ENCODE data around the gene ARHGAP42. TPM values are rescaled to one million over a fixed set of nuclear protein-coding genes. Genes with fewer than 3 reads are reported as not detected.

Gene ARHGAP42
- total RNA-seq, 1 experiment from 2014 or later = 7.1 TPM

DNA sequence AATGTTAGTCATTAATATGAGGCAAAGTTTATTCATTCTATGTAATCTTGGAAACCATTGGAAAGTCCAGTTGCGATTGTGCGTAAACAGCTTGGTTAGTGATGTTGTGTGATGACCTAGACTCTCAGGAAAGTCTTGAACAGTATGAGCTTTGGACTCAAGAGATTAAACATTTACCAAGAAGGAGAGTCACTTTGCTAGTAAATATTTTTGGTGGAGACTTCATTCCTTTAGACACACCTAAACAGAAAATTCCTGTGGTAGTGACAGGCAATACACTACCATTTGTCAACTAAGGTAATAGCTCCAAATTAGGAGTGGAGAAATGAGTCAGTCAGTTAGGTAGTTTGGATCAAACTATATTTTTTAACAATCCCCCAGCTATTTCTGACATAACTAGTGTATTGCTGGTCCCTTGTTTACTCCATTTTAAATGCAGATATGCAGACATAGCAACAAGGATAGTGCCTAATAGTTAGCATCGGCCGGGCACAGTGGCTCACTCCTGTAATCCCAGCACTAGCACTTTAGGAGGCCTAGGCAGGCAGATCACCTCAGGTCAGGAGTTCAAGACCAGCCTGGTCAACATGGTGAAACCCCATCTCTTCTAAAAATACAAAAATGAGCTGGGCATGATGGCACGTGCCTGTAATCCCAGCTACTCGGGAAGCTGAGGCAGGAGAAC lies 89.3 kb downstream of the ARHGAP42 start:
- H3K27ac ChIP-seq (ENCODE audit: low read length) = no peak overlapping the region
- H3K4me3 ChIP-seq (ENCODE audit: low read depth in 2 of 2, low read length in 2 of 2) = no peak overlapping the region
- H3K9me3 ChIP-seq (ENCODE audit: control insufficient read depth, insufficient read depth, low read depth, low read length) = no peaks in the 10 kb centered on the region
- no peaks in the 10 kb centered on the region for H3K36me3 ChIP-seq (ENCODE audit: control insufficient read depth, insufficient read depth, low read length)
- BruUV-seq (replicated peaks) = no TSS peak
- DNase-seq (ENCODE audit: low read depth, low spot score) = peak; percentile 89
- peak; percentile 64 for ATAC-seq
- peaks cover 16% of the 10 kb centered on the region for H3K4me1 ChIP-seq (ENCODE audit: control insufficient read depth, insufficient read depth, low read length)
- in situ Hi-C loops (cut with HindIII; ENCODE audit: low pct_unique_long_range_greater_than_20kb, low sequenced_read_pairs) (no loop called here), intact Hi-C loops (cut with micrococcal nuclease; ENCODE audit: unreplicated experiment) (no loop called here)
- CTCF ChIA-PET = interaction anchor here (0.7 kb wide), 1 partner anchor 139 kb away, joined by 3 read pairs; no protein-coding TSS in a partner anchor
- H3K27me3 ChIP-seq (ENCODE audit: control insufficient read depth, insufficient read depth, low read length) = no peaks in the 10 kb centered on the region
- POLR2A ChIA-PET = interaction anchor here (0.9 kb wide), 1 partner anchor 55 kb away, joined by 3 read pairs; no protein-coding TSS in a partner anchor
- no peak for TF ChIP-seq TCF7L2 (IDR thresholded peaks at IDR 0.05; ENCODE audit: low read depth, low read length)
- no peak for TF ChIP-seq SIN3A (IDR thresholded peaks at IDR 0.05; ENCODE audit: borderline replicate concordance, insufficient read depth, low read depth, low read length)
- TF ChIP-seq, protein P1, sequence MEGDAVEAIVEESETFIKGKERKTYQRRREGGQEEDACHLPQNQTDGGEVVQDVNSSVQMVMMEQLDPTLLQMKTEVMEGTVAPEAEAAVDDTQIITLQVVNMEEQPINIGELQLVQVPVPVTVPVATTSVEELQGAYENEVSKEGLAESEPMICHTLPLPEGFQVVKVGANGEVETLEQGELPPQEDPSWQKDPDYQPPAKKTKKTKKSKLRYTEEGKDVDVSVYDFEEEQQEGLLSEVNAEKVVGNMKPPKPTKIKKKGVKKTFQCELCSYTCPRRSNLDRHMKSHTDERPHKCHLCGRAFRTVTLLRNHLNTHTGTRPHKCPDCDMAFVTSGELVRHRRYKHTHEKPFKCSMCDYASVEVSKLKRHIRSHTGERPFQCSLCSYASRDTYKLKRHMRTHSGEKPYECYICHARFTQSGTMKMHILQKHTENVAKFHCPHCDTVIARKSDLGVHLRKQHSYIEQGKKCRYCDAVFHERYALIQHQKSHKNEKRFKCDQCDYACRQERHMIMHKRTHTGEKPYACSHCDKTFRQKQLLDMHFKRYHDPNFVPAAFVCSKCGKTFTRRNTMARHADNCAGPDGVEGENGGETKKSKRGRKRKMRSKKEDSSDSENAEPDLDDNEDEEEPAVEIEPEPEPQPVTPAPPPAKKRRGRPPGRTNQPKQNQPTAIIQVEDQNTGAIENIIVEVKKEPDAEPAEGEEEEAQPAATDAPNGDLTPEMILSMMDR (IDR thresholded peaks at IDR 0.05) = no peak
- TF ChIP-seq REST (IDR thresholded peaks at IDR 0.05; ENCODE audit: insufficient read depth in 1 of 2, low read depth in 2 of 2, low read length in 1 of 2) = no peak
- no peak for TF ChIP-seq POLR2AphosphoS5 (IDR thresholded peaks at IDR 0.05; ENCODE audit: low read depth, low read length)

- ATAC-seq = peak; percentile 85
- TF ChIP-seq POLR2AphosphoS5 (IDR thresholded peaks at IDR 0.05; ENCODE audit: low read depth, low read length) (no peak), SIN3A (IDR thresholded peaks at IDR 0.05; ENCODE audit: borderline replicate concordance, insufficient read depth, low read depth, low read length) (no peak), REST (IDR thresholded peaks at IDR 0.05; ENCODE audit: insufficient read depth in 1 of 2, low read depth in 2 of 2, low read length in 1 of 2) (no peak), TCF7L2 (IDR thresholded peaks at IDR 0.05; ENCODE audit: low read depth, low read length) (no peak)
- TF ChIP-seq, protein P1 (IDR thresholded peaks at IDR 0.05) = no peak
- no peak overlapping the region for H3K4me3 ChIP-seq (ENCODE audit: low read depth in 2 of 2, low read length in 2 of 2)
- in situ Hi-C loops (cut with HindIII; ENCODE audit: low pct_unique_long_range_greater_than_20kb, low sequenced_read_pairs) = no loop called here
- CTCF ChIA-PET = interaction anchor here (0.7 kb wide), 1 partner anchor 138 kb away, joined by 3 read pairs; no protein-coding TSS in a partner anchor
- POLR2A ChIA-PET = interaction anchor here (0.6 kb wide), 1 partner anchor 1214 kb away, joined by 3 read pairs; no protein-coding TSS in a partner anchor
- H3K27ac ChIP-seq (ENCODE audit: low read length) = no peak overlapping the region
- intact Hi-C loops (cut with micrococcal nuclease; ENCODE audit: unreplicated experiment) = no loop called here
- BruUV-seq (replicated peaks) = no TSS peak
- H3K36me3 ChIP-seq (ENCODE audit: control insufficient read depth, insufficient read depth, low read length) = no peaks in the 10 kb centered on the region
- peaks cover 16% of the 10 kb centered on the region for H3K4me1 ChIP-seq (ENCODE audit: control insufficient read depth, insufficient read depth, low read length)
- H3K9me3 ChIP-seq (ENCODE audit: control insufficient read depth, insufficient read depth, low read depth, low read length) = no peaks in the 10 kb centered on the region
- peak; percentile 47 for DNase-seq (ENCODE audit: low read depth, low spot score)
- no peaks in the 10 kb centered on the region for H3K27me3 ChIP-seq (ENCODE audit: control insufficient read depth, insufficient read depth, low read length)
Measured at GRCh38 chr11:100777103-100777502, 90.0 kb downstream of the ARHGAP42 start.

Measured in Panc1 (cell line).